NK-92 (cell line): Measurements from ENCODE around the gene SLC17A7.
"Not testable (repeated sequence)": the region's sequence is repeated elsewhere in the genome, so short reads cannot be mapped to it uniquely, and the experiment has no call there.

Source experiments
- DNase-seq: peaks from one replicate; lab custom pipeline; 2025; ENCODE audit not compliant: unreplicated experiment; lab: John Stamatoyannopoulos, UW

The SLC17A7 gene

GRCh38 chr19:49470615-49470978 is 29.3 kb upstream of the SLC17A7 start:
- DNase-seq, result no peak

DNA sequence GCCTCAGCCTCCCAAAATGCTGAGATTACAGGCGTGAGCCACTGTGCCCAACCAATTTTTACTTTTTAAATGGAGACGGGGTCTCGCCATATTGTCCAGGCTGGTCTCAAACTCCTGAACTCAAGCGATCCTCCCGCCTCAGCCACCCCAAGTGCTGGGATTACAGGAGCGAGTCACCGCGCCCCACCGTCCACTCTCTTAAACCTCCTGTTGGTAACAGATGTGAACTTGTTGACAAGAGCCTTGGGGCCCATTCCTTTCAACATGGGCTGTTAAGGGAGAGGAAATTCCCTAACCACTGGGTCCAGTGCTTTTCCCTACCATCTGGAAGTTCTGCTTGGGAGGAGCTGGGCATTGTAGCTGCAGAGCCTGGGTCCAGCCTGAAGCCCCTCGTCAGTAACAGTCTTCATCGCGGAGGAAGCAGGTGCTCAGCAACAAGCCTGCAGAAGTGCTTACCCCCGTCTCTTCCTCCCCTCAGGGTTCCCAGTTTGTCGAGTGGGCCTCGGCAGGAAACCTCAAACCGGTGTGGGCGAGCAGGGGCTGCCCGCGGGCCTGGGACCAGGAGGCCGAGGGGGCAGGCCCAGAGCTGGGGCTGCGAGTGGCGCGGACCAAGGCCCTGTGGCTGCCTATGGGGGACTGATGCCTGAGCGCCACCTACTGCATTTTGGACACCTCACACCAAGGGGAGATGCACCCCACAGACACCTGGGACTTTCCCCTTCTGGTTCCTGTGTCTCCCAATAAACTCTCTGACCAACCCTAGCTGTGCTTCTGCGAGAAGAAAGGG is 28.7 kb upstream of the SLC17A7 start:
- DNase-seq, result no peak

DNA sequence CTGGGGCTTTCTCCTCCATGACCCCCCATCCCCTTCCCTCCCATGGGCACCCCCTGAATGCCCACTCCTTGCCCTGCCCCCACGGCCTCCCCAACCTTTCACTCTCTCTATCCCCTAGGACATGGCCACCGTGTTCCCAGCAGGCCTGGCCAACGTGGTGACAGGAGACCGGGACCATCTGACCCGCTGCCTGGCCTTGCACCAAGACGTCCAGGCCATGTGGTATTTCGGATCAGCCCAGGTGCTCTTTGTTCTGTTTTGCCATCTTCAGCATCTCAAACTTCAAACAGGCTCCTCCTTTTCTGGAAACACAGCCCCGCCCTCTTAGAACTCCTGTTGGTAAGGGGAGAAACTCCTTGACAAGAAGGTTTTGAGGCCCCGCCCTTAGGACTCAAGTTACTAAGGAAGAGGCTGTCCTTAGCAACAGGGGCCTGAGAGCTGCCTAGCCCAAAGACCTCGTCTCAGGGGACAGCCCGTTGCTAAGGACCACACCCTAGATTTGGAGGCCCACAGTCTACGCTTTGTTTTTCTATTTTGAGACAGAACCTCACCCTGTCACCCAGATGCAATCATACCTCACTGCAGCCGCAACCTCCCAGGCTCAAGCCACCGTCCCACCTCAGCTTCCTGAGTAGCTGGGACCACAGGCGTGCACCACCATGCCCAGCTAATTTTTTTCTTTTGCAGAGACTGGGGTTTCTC is 27.6 kb upstream of the SLC17A7 start:
- DNase-seq, result peak; percentile 59

GRCh38 chr19:49468199-49468598 is 26.9 kb upstream of the SLC17A7 start:
- no peak for DNase-seq

DNA sequence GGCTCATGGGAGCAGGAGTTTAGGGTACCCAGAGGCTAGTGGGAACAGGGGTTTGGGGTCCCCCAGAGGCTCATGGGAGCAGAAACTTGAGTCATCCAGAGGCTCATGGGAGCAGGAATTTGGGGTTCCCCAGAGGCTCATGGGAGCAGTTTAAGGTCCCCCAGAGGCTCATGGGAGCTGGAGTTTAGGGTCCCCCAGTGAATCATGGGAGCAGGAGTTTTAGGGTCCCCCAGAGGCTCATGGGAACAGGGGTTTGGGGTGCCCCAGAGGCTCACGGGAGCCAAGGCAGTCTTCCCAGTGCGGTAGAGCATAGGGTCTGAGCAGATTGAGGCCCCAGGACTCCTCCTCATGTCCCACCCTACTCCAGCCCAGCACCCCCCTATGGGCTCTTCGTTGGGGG is 24.0 kb upstream of the SLC17A7 start:
- DNase-seq, result no peak

GRCh38 chr19:49463960-49464740 is 22.8 kb upstream of the SLC17A7 start:
- no peak for DNase-seq

- no peak for DNase-seq
Observed at GRCh38 chr19:49462492-49462891, 21.2 kb upstream of the SLC17A7 start.

DNA sequence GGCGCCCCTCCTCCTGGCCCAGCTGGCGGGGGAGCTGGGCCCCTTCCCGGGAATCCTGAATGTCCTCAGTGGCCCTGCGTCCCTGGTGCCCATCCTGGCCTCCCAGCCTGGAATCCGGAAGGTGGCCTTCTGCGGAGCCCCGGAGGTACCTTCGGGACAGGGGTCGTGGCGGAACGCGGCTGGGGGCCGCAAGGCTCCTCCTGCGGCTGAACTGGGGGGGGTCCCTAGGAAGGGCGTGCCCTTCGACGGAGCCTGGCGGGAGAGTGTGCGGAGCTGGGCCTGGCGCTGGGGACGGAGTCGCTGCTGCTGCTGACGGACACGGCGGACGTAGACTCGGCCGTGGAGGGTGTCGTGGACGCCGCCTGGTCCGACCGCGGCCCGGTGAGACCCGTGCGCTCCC is 20.3 kb upstream of the SLC17A7 start:
- DNase-seq, result no peak

DNA sequence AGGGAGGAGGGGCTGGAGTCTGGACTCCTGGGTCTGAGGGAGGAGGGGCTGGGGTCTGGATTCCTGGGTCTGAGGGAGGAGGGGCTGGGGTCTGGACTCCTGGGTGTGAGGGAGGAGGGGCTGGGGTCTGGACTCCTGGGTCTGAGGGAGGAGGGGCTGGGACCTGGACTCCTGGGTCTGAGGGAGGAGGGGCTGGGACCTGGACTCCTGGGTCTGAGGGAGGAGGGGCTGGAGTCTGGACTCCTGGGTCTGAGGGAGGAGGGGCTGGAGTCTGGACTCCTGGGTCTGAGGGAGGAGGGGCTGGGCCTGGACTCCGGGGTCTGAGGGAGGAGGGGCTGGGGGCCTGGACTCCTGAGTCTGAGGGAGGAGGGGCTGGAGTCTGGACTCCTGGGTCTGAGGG is 19.8 kb upstream of the SLC17A7 start:
- DNase-seq, result not testable (repeated sequence)

GRCh38 chr19:49459388-49459787 is 18.1 kb upstream of the SLC17A7 start:
- no peak for DNase-seq

- DNase-seq, result no peak
Observed at GRCh38 chr19:49458567-49458903, 17.2 kb upstream of the SLC17A7 start.

DNA sequence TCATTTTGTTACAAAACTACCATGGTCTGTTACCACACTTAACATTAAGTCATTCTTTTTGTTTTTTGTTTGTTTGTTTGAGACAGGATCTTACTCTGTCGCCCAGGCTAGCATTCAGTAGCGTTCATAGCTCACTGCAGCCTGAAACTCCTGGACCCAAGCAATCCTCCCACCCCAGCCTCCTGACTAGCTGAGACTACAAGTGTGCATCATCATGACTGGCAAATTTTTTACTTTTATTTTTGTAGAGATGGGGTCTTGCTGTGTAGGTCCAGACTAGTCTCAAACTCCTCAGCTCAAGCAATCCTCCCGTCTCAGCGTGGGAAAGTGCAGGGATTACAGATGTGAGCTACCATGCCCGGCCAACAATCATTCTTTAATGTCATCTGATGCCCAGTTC is 15.0 kb upstream of the SLC17A7 start:
- no peak for DNase-seq

GRCh38 chr19:49455773-49456172 is 14.4 kb upstream of the SLC17A7 start:
- no peak for DNase-seq

GRCh38 chr19:49453757-49454240 is 12.5 kb upstream of the SLC17A7 start:
- DNase-seq, result no peak

DNA sequence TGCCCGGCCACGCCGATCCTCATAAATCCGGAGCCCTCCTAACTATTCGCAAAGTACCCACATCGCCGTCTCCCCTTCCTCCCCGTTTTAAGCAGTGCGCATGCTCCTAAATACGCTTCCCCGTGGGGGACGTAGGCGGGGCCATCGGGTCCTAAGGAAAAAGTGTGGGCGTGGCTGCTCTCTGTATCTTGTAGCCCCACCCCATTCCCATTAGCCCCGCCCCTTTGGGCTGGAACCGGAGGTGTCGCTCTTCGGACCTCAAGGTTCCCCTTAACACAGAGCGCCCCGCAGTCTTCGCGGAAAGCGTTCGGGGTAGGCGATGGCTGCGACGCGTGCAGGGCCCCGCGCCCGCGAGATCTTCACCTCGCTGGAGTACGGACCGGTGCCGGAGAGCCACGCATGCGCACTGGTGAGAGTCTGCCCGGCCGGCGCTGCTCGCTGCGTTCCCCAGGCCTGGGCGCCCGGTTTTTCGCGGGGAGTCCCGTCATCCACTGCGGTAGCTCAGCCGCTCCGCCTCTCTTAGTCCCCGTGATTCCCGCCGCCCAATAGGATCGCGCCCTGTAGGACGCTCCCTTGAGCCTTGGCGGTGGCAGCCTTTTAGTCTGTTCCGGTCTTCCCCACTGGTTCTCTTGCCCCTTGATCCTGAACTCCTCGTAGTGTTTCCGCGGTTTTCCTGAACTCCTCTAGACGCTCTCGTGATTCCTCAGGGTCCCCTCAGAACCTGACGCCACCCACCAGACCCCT is 11.9 kb upstream of the SLC17A7 start, which contains the start of gene ALDH16A1:
ALDH16A1 (plus strand) TSS at position 213 of the 744 bp plus-strand sequence; CDS start at position 320, 107 bp downstream.
- peak; percentile 85 for DNase-seq

DNA sequence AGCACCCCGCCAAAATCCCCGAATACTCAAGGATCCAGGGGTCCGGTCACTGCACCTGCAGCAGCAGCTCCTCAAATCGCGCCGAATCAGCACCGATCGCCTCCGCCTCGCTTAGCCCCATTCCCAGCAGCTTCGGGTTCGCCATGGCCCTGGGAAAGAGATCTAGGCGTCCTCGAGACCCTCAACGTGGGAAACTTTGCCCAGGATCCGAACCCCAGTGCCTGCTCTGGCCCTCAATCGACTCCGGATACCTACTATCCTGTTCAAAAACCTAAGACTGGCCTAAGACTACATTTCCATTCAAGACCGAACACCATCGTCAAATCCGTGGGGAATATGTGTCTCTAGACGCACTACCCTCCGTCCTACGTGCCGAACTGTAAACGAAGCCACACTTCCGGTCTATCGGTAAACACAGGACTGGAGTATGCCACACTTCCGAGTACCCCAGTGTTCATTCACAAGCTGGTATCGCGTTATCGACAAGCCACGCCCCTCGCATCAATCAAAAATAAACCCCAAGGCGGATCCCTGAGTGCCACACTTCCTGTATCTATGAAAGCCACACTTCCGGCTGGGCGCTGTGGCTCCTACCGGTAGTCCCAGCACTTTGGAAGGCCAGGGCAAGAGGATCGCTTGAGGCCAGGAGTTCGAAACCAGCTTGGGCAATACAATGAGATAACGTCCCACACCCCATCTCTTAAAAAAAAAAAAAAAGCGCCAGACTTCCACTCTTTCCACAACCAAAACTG is 10.3 kb upstream of the SLC17A7 start, which contains the start of gene PIH1D1:
PIH1D1 (minus strand) TSS at position 385 of the 752 bp plus-strand sequence; CDS start at position 145, 240 bp downstream.
- DNase-seq, result peak; percentile 72

GRCh38 chr19:49450405-49450804 is 9.1 kb upstream of the SLC17A7 start:
- no peak for DNase-seq

DNA sequence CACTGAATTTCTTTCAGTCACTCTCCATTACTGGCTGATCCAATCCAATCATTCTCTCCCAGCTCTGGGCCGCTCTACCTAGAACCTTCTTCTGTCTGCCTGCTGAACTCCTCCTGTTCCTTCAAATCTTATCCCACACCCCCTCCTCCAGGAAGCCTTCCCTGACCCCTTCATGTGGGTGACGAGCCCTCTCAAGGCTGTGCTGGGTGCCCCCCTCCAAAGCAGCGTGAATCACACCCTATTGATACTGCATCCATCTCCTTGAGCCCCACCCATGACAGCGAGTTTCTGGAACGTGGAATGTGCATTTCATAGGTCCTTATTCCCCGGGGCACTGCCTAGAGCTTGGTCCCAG is 7.1 kb upstream of the SLC17A7 start:
- no peak for DNase-seq

DNA sequence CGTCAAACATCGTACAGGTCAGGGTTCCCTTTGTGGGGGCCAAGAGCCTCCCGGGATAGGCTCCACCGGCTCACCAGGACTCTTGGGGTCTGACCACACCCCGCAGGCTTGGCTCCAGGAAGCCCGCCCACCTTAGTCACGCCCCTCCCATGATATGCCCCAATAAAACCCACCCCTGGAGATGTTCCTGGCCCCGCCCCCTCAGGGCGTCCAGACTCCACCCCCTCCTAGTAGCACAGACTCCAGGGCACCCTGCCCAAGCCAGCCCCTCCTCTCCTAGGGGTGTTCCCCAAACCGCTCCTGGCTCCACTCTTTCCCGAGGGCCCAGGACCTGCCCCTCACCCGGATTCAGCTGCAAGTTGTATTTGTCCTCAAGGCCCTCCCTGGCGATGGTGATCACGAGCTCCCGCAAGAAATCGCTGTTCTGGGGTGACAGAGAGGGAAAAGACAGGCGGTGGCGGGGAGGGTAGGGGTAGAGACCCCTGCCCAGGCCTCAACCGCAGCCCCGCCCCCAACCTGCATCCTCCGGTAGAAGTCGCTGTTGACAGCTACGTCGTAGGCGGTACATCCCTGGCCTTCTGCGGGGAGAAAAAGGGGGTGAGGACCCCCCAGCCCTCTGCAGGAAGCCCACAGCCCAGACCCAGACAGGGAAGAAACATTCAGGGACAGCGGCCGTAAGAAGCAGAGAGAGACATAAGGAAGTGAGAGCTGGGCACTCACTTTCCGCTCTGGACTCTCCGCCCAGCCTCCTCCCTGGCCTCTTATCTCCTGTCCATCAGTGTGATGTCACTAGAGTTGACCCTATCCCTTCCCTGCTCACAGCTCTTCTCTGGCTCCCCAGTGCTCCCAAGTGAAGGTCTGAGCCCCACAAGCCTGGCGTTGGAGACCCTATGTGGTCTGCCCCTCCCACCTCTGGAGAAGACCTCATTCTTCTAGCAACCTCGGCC is 6.4 kb upstream of the SLC17A7 start:
- no peak for DNase-seq
